NB4 (cell line): ENCODE data around the gene RBMS3.

ENCODE experiments used
- MAX ChIP-seq: IDR thresholded peaks from 2 replicates; pipeline ENCODE4 v1.6.1; 2011; ENCODE audit warnings: low read depth, low read length
- MYC ChIP-seq: IDR thresholded peaks from 2 replicates; pipeline ENCODE4 v1.6.1; 2011; ENCODE audit warnings: low read depth, low read length
- POLR2A ChIP-seq: IDR thresholded peaks from 2 replicates; pipeline ENCODE4 v1.6.1; 2011; ENCODE audit warnings: mild to moderate bottlenecking; ENCODE audit not compliant: insufficient read length; ENCODE audit errors: extremely low read depth
- TF ChIP-seq, protein P1 (sequence below): IDR thresholded peaks from one replicate; pipeline ENCODE4 v1.5.1; 2012; ENCODE audit warnings: low read depth, low read length

DNA sequence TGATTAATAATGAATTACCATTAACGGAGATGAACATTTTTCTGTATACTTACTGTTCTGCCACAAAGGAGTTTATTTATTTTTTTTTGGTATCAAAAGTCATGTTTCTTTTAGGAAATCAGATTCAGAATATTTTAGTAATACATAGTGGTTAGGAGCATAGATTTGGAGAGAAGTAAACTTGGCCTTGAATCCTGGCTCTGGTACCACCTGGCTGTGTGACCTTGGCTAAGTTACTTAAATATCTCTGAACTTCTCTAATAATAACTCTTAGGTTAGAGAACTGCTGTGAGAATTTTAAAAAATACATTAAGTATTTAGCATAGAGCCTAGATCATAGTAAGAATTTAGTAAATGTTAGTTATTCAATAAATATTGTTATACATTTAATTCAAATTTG lies 309.1 kb downstream of the RBMS3 start:
- TF ChIP-seq POLR2A (no peak), MAX (no peak), MYC (no peak)
- TF ChIP-seq, protein P1, sequence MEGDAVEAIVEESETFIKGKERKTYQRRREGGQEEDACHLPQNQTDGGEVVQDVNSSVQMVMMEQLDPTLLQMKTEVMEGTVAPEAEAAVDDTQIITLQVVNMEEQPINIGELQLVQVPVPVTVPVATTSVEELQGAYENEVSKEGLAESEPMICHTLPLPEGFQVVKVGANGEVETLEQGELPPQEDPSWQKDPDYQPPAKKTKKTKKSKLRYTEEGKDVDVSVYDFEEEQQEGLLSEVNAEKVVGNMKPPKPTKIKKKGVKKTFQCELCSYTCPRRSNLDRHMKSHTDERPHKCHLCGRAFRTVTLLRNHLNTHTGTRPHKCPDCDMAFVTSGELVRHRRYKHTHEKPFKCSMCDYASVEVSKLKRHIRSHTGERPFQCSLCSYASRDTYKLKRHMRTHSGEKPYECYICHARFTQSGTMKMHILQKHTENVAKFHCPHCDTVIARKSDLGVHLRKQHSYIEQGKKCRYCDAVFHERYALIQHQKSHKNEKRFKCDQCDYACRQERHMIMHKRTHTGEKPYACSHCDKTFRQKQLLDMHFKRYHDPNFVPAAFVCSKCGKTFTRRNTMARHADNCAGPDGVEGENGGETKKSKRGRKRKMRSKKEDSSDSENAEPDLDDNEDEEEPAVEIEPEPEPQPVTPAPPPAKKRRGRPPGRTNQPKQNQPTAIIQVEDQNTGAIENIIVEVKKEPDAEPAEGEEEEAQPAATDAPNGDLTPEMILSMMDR: no peak
